ENCODE data around the gene LETM1. TPM values are rescaled to one million over a fixed set of nuclear protein-coding genes. Genes with fewer than 3 reads are reported as not detected.

The LETM1 gene
- total RNA-seq, 1 experiment from 2014 or later = 102 TPM

GRCh38 chr4:1868293-1868692 is 12.3 kb upstream of the LETM1 start:
- no peaks in the 10 kb centered on the region for H3K36me3 ChIP-seq (ENCODE audit: insufficient read depth, low read length, poor library complexity, severe bottlenecking)
- peaks cover 13% of the 10 kb centered on the region for H3K4me1 ChIP-seq (ENCODE audit: insufficient read depth, low read length, poor library complexity, severe bottlenecking)
- POLR2A ChIA-PET (ENCODE audit: low non-redundant PET) = no interaction called here
- no peak for DNase-seq (ENCODE audit: low spot score)
- TF ChIP-seq EZH2 (IDR thresholded peaks at IDR 0.05; ENCODE audit: borderline replicate concordance, low read depth, low read length, poor library complexity, severe bottlenecking) = no peak
- TF ChIP-seq CTCF (conservative IDR thresholded peaks at IDR 0.05; ENCODE audit: low read depth, low read length) = no peak
- no peaks in the 10 kb centered on the region for H3K27me3 ChIP-seq (replicated peaks; ENCODE audit: insufficient read depth, low read depth, low read length, poor library complexity)
- H3K9me3 ChIP-seq (ENCODE audit: low read depth, low read length, poor library complexity, severe bottlenecking) = no peaks in the 10 kb centered on the region
- no peak overlapping the region for H3K4me3 ChIP-seq (ENCODE audit: low read depth, low read length, poor library complexity, severe bottlenecking)
- CTCF ChIA-PET = interaction anchor here (0.6 kb wide), 1 partner anchor 100 kb away, joined by 5 read pairs; no protein-coding TSS in a partner anchor
- intact Hi-C loops (cut with micrococcal nuclease; ENCODE audit: unreplicated experiment) = no loop called here
- no peak overlapping the region for H3K27ac ChIP-seq (ENCODE audit: low read depth, low read length, poor library complexity, severe bottlenecking)
- BruUV-seq (replicated peaks) = no TSS peak

- Histone ChIP-seq H3K36me3 (ENCODE audit: insufficient read depth, low read length, poor library complexity, severe bottlenecking) (no peaks in the 10 kb centered on the region), H3K4me3 (ENCODE audit: low read depth, low read length, poor library complexity, severe bottlenecking) (no peak overlapping the region), H3K27me3 (replicated peaks; ENCODE audit: insufficient read depth, low read depth, low read length, poor library complexity) (no peaks in the 10 kb centered on the region), H3K9me3 (ENCODE audit: low read depth, low read length, poor library complexity, severe bottlenecking) (no peaks in the 10 kb centered on the region), H3K27ac (ENCODE audit: low read depth, low read length, poor library complexity, severe bottlenecking) (no peak overlapping the region), H3K4me1 (ENCODE audit: insufficient read depth, low read length, poor library complexity, severe bottlenecking) (peaks cover 5% of the 10 kb centered on the region)
- ChIA-PET CTCF (no interaction called here), POLR2A (ENCODE audit: low non-redundant PET) (interaction anchor here (0.5 kb wide), 1 partner anchor 98 kb away, joined by 11 read pairs; no protein-coding TSS in a partner anchor)
- BruUV-seq (replicated peaks) = no TSS peak
- TF ChIP-seq EZH2 (IDR thresholded peaks at IDR 0.05; ENCODE audit: borderline replicate concordance, low read depth, low read length, poor library complexity, severe bottlenecking) (no peak), CTCF (conservative IDR thresholded peaks at IDR 0.05; ENCODE audit: low read depth, low read length) (no peak)
- intact Hi-C loops (cut with micrococcal nuclease; ENCODE audit: unreplicated experiment) = no loop called here
- no peak for DNase-seq (ENCODE audit: low spot score)
Measured at GRCh38 chr4:1866189-1866661, 10.3 kb upstream of the LETM1 start.

GRCh38 chr4:1864076-1865008 is 8.4 kb upstream of the LETM1 start:
- H3K27me3 ChIP-seq (replicated peaks; ENCODE audit: insufficient read depth, low read depth, low read length, poor library complexity) = no peaks in the 10 kb centered on the region
- ChIA-PET CTCF (no interaction called here), POLR2A (ENCODE audit: low non-redundant PET) (no interaction called here)
- H3K9me3 ChIP-seq (ENCODE audit: low read depth, low read length, poor library complexity, severe bottlenecking) = no peaks in the 10 kb centered on the region
- no peak overlapping the region for H3K27ac ChIP-seq (ENCODE audit: low read depth, low read length, poor library complexity, severe bottlenecking)
- intact Hi-C loops (cut with micrococcal nuclease; ENCODE audit: unreplicated experiment) = no loop called here
- H3K36me3 ChIP-seq (ENCODE audit: insufficient read depth, low read length, poor library complexity, severe bottlenecking) = no peaks in the 10 kb centered on the region
- no peaks in the 10 kb centered on the region for H3K4me1 ChIP-seq (ENCODE audit: insufficient read depth, low read length, poor library complexity, severe bottlenecking)
- no peak for DNase-seq (ENCODE audit: low spot score)
- TF ChIP-seq EZH2 (IDR thresholded peaks at IDR 0.05; ENCODE audit: borderline replicate concordance, low read depth, low read length, poor library complexity, severe bottlenecking) = no peak
- TF ChIP-seq CTCF (conservative IDR thresholded peaks at IDR 0.05; ENCODE audit: low read depth, low read length) = no peak
- no TSS peak for BruUV-seq (replicated peaks)
- H3K4me3 ChIP-seq (ENCODE audit: low read depth, low read length, poor library complexity, severe bottlenecking) = no peak overlapping the region

Measured in A673 (cell line).